Transverse colon (tissue), 4 donors: Measurements from ENCODE around the gene LY6G6C. TPM values are rescaled to one million over a fixed set of nuclear protein-coding genes. Genes with fewer than 3 reads are reported as not detected.
A peak's percentile ranks its signal among the peaks of the same experiment; 100 is the strongest.

Experiments used
- DNase-seq: peaks from one replicate; pipeline ENCODE4 v3.0.0-alpha.2; 2019
- H3K27ac ChIP-seq, 4 donors: fragments of 200-600 bp; sonication (generic); 2 replicates each; pipeline ENCODE4 v1.5.1; 2016 to 2018; ENCODE audit warnings: inconsistent platforms in 4 of 4
- H3K27me3 ChIP-seq: fragments of 200-600 bp; sonication (generic); 2 replicates; pipeline ENCODE4 v1.5.1; 2017; ENCODE audit warnings: inconsistent platforms
- H3K36me3 ChIP-seq, 4 donors: fragments of 200-600 bp; sonication (generic); 2 replicates each; pipeline ENCODE4 v1.5.1; 2017 to 2019; ENCODE audit warnings: inconsistent platforms in 4 of 4
- H3K4me1 ChIP-seq, 4 donors: fragments of 200-600 bp; sonication (generic); 2 replicates each; pipeline ENCODE4 v1.5.1; 2017 to 2020; ENCODE audit warnings: inconsistent platforms in 4 of 4
- H3K4me3 ChIP-seq, 4 donors: fragments of 200-600 bp; sonication (generic); 1 replicate in 1 of 4; 2 replicates in 3 of 4; pipeline versions ENCODE4 v1.5.1 to v1.6.1; 2017 to 2019; ENCODE audit warnings: inconsistent platforms in 4 of 4
- H3K9me3 ChIP-seq, 2 donors: fragments of 200-600 bp; sonication (generic); 2 replicates each; pipeline ENCODE4 v1.5.1; 2017 to 2019; ENCODE audit warnings: inconsistent platforms in 2 of 2
- CTCF ChIP-seq, 5 experiments: fragments of 200-600 bp in 3 of 5; fragments of 450-650 bp in 2 of 5; sonication (generic) in 3 of 5; IDR thresholded peaks; 1 replicate in 2 of 5; 2 replicates in 3 of 5; pipeline ENCODE4 v1.5.1; 2016 to 2017; ENCODE audit warnings: antibody characterized with exemption in 5 of 5, inconsistent platforms in 3 of 5, mild to moderate bottlenecking in 2 of 5, moderate library complexity in 1 of 5
- EP300 ChIP-seq: sonication (generic); formaldehyde crosslinking; IDR thresholded peaks from one replicate; pipeline ENCODE4 v1.6.1; 2017; ENCODE audit warnings: antibody characterized with exemption, low read depth
- POLR2A ChIP-seq: fragments of 450-650 bp; IDR thresholded peaks from one replicate; pipeline ENCODE4 v1.6.1; 2016; ENCODE audit warnings: antibody characterized with exemption, mild to moderate bottlenecking, moderate library complexity
- POLR2AphosphoS5 ChIP-seq, 3 donors: sonication (generic); formaldehyde crosslinking; IDR thresholded peaks; one replicate each; pipeline ENCODE4 v1.6.1; 2016; ENCODE audit warnings: antibody characterized with exemption in 3 of 3
- WGBS, 2 donors: methylation state at CpG; one replicate each; pipeline ENCODE4 v1.1.5; 2018; ENCODE audit warnings: low coverage in 1 of 2; 5-methylcytosine and 5-hydroxymethylcytosine counted together
- in situ Hi-C, 4 donors: fragments of 200-750 bp; cut with MboI; loops; one replicate each; pipeline versions ENCODE4 v1.15.0 to v1.15.1; 2017; ENCODE audit warnings: low sequenced_read_pairs in 3 of 4, low pct_ligation_motif_present in 1 of 4, low pct_unique_long_range_greater_than_20kb in 1 of 4
- intact Hi-C: fragments of 100-400 bp; cut with DNase I; formaldehyde crosslinking; loops from one replicate; pipeline ENCODE4 v1.15.1; 2023; ENCODE audit warnings: low total_unique reads
- total RNA-seq, 4 donors: library from RNA; depleted of rRNA; stranded (reverse); fragments of >200 nt; gene quantifications; one replicate each; pipeline ENCODE4 v1.1.0, GENCODE V29; 2016

Gene LY6G6C
- total RNA-seq, 4 donors from 2014 or later = not detected

GRCh38 chr6:31737991-31738979, 16.7 kb upstream of the LY6G6C start:
- intact Hi-C loops (no loop called here), in situ Hi-C loops (loop anchor here in 1 of 4 donors (10.0 kb wide), 1 partner anchor 87 kb away; the partner anchor contains the start of gene HSPA1B)
- DNase-seq = peak; percentile 84
- peak overlapping the region; percentile 96 to 99 (median 98) for H3K27ac ChIP-seq
- 0 to 17% methylated on average over 1 to 6 of the region's 6 CpGs for WGBS, 2 donors
- H3K27me3 ChIP-seq = no peaks in the 10 kb centered on the region
- H3K4me1 ChIP-seq = peaks cover 23 to 60% (median 52%) of the 10 kb centered on the region in 4 donors
- peaks cover 0 to 7% (median under 1%) of the 10 kb centered on the region in 4 donors for H3K36me3 ChIP-seq
- H3K9me3 ChIP-seq = no peaks in the 10 kb centered on the region
- H3K4me3 ChIP-seq = peak overlapping the region in 2 of 4 donors; percentile 4 to 7
- peak; percentile 64 for TF ChIP-seq POLR2A
- TF ChIP-seq POLR2AphosphoS5 (IDR thresholded peaks at IDR 0.05) = peak; percentile 15 to 67 (median 60)
- TF ChIP-seq EP300 = peak; percentile 36
- TF ChIP-seq CTCF (IDR thresholded peaks at IDR 0.05) = peak in 3 of 5 experiments; percentile 10 to 44 (median 11)

- intact Hi-C loops (no loop called here), in situ Hi-C loops (loop anchor here in 1 of 4 donors (10.0 kb wide), 1 partner anchor 87 kb away; the partner anchor contains the start of gene HSPA1B)
- DNase-seq = peak; percentile 52
Observed at GRCh38 chr6:31737315-31737990, 15.9 kb upstream of the LY6G6C start.

GRCh38 chr6:31736768-31737314, 15.3 kb upstream of the LY6G6C start:
- TF ChIP-seq EP300 = no peak
- no peak for TF ChIP-seq POLR2A
- no peak for TF ChIP-seq CTCF (IDR thresholded peaks at IDR 0.05)
- no peak for TF ChIP-seq POLR2AphosphoS5 (IDR thresholded peaks at IDR 0.05)
- DNase-seq = peak; percentile 26
- WGBS, 2 donors = 24 to 26% methylated on average over 6 to 10 of the region's 10 CpGs
- intact Hi-C loops = no loop called here
- H3K4me1 ChIP-seq = peaks cover 23 to 68% (median 55%) of the 10 kb centered on the region in 4 donors
- H3K36me3 ChIP-seq = peaks cover 0 to 21% (median 8%) of the 10 kb centered on the region in 4 donors
- H3K4me3 ChIP-seq = peak overlapping the region; percentile 56 to 91 (median 75)
- peak overlapping the region; percentile 96 to 99 (median 98) for H3K27ac ChIP-seq
- no peaks in the 10 kb centered on the region for H3K9me3 ChIP-seq
- in situ Hi-C loops = loop anchor here in 1 of 4 donors (10.0 kb wide), 1 partner anchor 88 kb away; the partner anchor contains the start of gene HSPA1B
- H3K27me3 ChIP-seq = no peaks in the 10 kb centered on the region

More at GRCh38 chr6:31737315-31737990, 15.9 kb upstream of the LY6G6C start:
- no peaks in the 10 kb centered on the region for H3K9me3 ChIP-seq
- peaks cover 23 to 64% (median 55%) of the 10 kb centered on the region in 4 donors for H3K4me1 ChIP-seq
- peaks cover 0 to 15% (median 5%) of the 10 kb centered on the region in 4 donors for H3K36me3 ChIP-seq
- H3K27ac ChIP-seq = peak overlapping the region; percentile 96 to 99 (median 98)
- no peaks in the 10 kb centered on the region for H3K27me3 ChIP-seq
- TF ChIP-seq POLR2A (no peak), CTCF (IDR thresholded peaks at IDR 0.05) (no peak), EP300 (no peak), POLR2AphosphoS5 (IDR thresholded peaks at IDR 0.05) (no peak)
- peak overlapping the region in 2 of 4 donors; percentile 56 to 77 for H3K4me3 ChIP-seq
- WGBS, 2 donors = 10 to 30% methylated on average over 4 to 7 of the region's 7 CpGs
